Measurements from ENCODE around the gene RNU1-3.
"Not testable (repeated sequence)": the region's sequence is repeated elsewhere in the genome, so short reads cannot be mapped to it uniquely, and the experiment has no call there.

RNU1-3 gene

GRCh38 chr1:16696507-16697150 is 29.9 kb upstream of the RNU1-3 start:
- DNase-seq (ENCODE audit: low read depth, low spot score); H3K27ac ChIP-seq: not testable (repeated sequence)

GRCh38 chr1:16694308-16694702 is 27.6 kb upstream of the RNU1-3 start:
- not testable (repeated sequence) for DNase-seq (ENCODE audit: low read depth, low spot score); H3K27ac ChIP-seq

GRCh38 chr1:16693449-16694307 is 26.9 kb upstream of the RNU1-3 start:
- not testable (repeated sequence) for DNase-seq (ENCODE audit: low read depth, low spot score); H3K27ac ChIP-seq

GRCh38 chr1:16692717-16693448 is 26.1 kb upstream of the RNU1-3 start:
- not testable (repeated sequence) for DNase-seq (ENCODE audit: low read depth, low spot score); H3K27ac ChIP-seq

GRCh38 chr1:16692283-16692682 is 25.5 kb upstream of the RNU1-3 start:
- H3K27ac ChIP-seq; DNase-seq (ENCODE audit: low read depth, low spot score): not testable (repeated sequence)

DNA sequence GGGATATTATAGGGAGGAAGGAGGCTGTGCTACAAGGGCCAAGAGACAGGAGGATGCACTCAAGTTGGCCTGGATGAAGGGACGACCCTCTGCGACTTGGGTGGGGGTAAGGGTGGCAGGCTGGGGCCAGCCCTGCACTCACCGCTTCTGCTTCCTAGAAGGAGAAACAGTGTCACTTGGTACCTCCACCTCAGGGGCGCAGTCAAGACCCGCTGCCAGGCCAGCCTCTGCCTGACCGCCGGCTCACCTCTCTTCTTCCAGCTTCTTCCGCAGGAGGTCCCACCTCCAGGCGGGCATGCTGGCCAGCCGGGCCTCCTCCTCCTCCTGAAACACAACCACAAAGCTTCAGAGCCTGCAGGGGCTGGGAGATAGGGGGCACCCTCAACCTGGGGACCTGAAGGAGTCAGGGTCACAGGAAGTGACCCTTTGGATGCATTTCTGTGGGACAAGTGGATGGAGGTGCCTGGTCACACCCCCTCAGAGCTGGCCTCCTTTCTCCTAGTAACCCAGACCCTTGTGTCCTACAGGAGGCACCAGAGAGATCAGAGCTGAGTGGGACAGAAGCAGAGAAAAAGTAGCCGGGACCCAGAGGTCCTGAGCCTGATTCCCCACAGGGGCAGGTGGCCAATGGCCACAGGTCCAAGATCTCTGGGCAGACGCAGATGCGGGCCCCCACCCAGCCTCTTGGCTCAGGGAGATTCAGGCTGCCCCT is 24.4 kb upstream of the RNU1-3 start:
- H3K27ac ChIP-seq; DNase-seq (ENCODE audit: low read depth, low spot score): not testable (repeated sequence)

DNA sequence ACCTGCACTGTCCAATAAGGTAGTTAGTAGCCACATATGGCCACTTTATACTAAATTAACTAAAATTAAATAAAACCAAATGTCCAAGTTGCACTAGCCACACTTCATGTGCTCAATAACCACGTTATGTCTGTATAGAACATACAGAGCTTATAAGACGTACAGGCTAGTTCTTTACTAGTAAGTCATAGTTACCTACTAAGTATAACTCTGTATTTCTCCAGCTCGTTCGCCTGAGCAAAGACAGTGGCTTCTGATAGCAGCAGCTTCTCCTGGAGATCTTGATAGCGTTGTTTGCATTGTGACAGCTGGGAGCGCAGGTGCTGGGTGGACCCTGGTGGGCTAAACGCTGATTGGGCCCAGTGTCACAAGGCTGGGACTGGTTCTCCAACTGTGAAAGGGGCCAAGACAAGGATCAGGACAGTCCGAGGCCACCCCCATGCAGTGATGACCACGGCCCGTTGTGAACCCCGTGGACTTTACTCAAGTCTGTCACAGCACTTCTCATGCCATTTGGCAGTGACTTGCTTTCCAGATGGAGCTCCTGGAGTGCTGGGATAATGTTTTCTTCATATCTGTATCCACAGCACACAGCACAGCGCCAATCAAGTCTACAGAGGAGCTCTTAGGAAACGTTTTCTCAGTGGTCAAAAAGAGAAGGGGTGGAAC is 20.5 kb upstream of the RNU1-3 start:
- not testable (repeated sequence) for DNase-seq (ENCODE audit: low read depth, low spot score); H3K27ac ChIP-seq

- DNase-seq (ENCODE audit: low read depth, low spot score); H3K27ac ChIP-seq: not testable (repeated sequence)
Observed at GRCh38 chr1:16685445-16686371, 19.0 kb upstream of the RNU1-3 start.

DNA sequence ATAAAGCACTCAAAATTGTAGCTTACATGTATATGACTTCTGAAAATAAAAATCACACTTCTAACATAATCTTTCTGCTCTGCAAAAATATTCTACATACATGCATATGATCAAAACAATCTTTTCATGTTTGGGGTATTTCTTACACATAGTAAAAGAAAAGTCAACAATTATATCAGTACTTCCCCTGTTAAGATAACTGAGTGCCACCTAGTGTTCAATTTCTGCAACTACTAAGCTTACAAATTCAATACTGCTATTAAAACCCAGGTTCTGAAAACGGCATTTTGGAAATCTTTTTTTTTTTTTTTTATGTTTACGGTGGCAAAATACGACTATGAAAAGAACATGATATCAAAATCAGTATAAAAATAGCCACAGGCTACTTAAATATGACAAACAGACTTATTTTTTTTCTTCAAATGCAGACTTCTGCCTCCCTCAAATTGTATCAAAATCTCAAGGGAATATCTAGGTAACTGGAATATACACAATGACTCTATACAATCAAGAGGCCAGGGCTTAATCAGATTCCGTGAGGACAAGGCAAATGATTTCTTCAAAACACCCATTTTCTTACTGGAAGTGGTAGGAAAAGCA is 18.1 kb upstream of the RNU1-3 start:
- DNase-seq (ENCODE audit: low read depth, low spot score); H3K27ac ChIP-seq: not testable (repeated sequence)

GRCh38 chr1:16684152-16684551 is 17.4 kb upstream of the RNU1-3 start:
- not testable (repeated sequence) for DNase-seq (ENCODE audit: low read depth, low spot score); H3K27ac ChIP-seq

- DNase-seq (ENCODE audit: low read depth, low spot score); H3K27ac ChIP-seq: not testable (repeated sequence)
Observed at GRCh38 chr1:16682803-16683202, 16.1 kb upstream of the RNU1-3 start.

GRCh38 chr1:16680366-16680765 is 13.6 kb upstream of the RNU1-3 start:
- DNase-seq (ENCODE audit: low read depth, low spot score); H3K27ac ChIP-seq: not testable (repeated sequence)

- DNase-seq (ENCODE audit: low read depth, low spot score): peak; percentile 29
Observed at GRCh38 chr1:16677552-16678431, 11.0 kb upstream of the RNU1-3 start.

GRCh38 chr1:16676661-16677523 is 10.1 kb upstream of the RNU1-3 start:
- not testable (repeated sequence) for DNase-seq (ENCODE audit: low read depth, low spot score); H3K27ac ChIP-seq

More at GRCh38 chr1:16677552-16678431, 11.0 kb upstream of the RNU1-3 start:
- H3K27ac ChIP-seq: no peak overlapping the region

- not testable (repeated sequence) for DNase-seq (ENCODE audit: low read depth, low spot score); H3K27ac ChIP-seq
Observed at GRCh38 chr1:16675118-16675510, 8.4 kb upstream of the RNU1-3 start.

GRCh38 chr1:16673976-16674375 is 7.2 kb upstream of the RNU1-3 start:
- not testable (repeated sequence) for H3K27ac ChIP-seq; DNase-seq (ENCODE audit: low read depth, low spot score)
